Fibroblast of skin of back (primary cell): ENCODE data around the gene MRPL53.
A peak's percentile ranks its signal among the peaks of the same experiment; 100 is the strongest.
"Not testable (repeated sequence)": the region's sequence is repeated elsewhere in the genome, so short reads cannot be mapped to it uniquely, and the experiment has no call there.

Source experiments
- DNase-seq: peaks from one replicate; pipeline ENCODE4 v3.0.0-alpha.2; 2013

MRPL53 gene

GRCh38 chr2:74448771-74449170, 23.7 kb downstream of the MRPL53 start:
- no peak for DNase-seq

- no peak for DNase-seq
Observed at GRCh38 chr2:74447230-74447999, 25.1 kb downstream of the MRPL53 start.

GRCh38 chr2:74444498-74445318, 27.8 kb downstream of the MRPL53 start:
- DNase-seq = no peak

GRCh38 chr2:74442483-74443297, 29.8 kb downstream of the MRPL53 start:
- not testable (repeated sequence) for DNase-seq

GRCh38 chr2:74441690-74442482, 30.6 kb downstream of the MRPL53 start, which contains the start of gene RTKN:
RTKN (minus strand) TSS chr2:74441937; CDS start chr2:74441816, 121 bp downstream.
- no peak for DNase-seq

GRCh38 chr2:74441170-74441689, 31.2 kb downstream of the MRPL53 start:
- no peak for DNase-seq

GRCh38 chr2:74440378-74441169, 31.9 kb downstream of the MRPL53 start:
- peak; percentile 86 for DNase-seq

- DNase-seq = peak; percentile 49
Observed at GRCh38 chr2:74439803-74440377, 32.6 kb downstream of the MRPL53 start.

- no peak for DNase-seq
Observed at GRCh38 chr2:74439373-74439772, 33.1 kb downstream of the MRPL53 start.

- no peak for DNase-seq
Observed at GRCh38 chr2:74438248-74438647, 34.2 kb downstream of the MRPL53 start.

- peak; percentile 49 for DNase-seq
Observed at GRCh38 chr2:74436848-74437695, 35.4 kb downstream of the MRPL53 start.

GRCh38 chr2:74436111-74436805, 36.2 kb downstream of the MRPL53 start:
- no peak for DNase-seq

- no peak for DNase-seq
Observed at GRCh38 chr2:74430502-74430901, 42.0 kb downstream of the MRPL53 start.

- DNase-seq = no peak
Observed at GRCh38 chr2:74429487-74430451, 42.7 kb downstream of the MRPL53 start.

- DNase-seq = no peak
Observed at GRCh38 chr2:74428675-74429074, 43.8 kb downstream of the MRPL53 start.

- DNase-seq = no peak
Observed at GRCh38 chr2:74427551-74427950, 44.9 kb downstream of the MRPL53 start.

GRCh38 chr2:74426181-74426758, 46.2 kb downstream of the MRPL53 start:
- DNase-seq = no peak
